Stimulated activated CD8-positive, alpha-beta memory T cell treated with anti-CD3 and anti-CD28 coated beads, Interleukin-15, amount 100 ng/mL, for 1 hour (primary cell): Measurements from ENCODE around the gene CYLD.

Experiments used
- DNase-seq: peaks from one replicate; pipeline ENCODE4 v3.0.0-alpha.2; 2020; ENCODE audit warnings: low read depth

The CYLD gene

DNA sequence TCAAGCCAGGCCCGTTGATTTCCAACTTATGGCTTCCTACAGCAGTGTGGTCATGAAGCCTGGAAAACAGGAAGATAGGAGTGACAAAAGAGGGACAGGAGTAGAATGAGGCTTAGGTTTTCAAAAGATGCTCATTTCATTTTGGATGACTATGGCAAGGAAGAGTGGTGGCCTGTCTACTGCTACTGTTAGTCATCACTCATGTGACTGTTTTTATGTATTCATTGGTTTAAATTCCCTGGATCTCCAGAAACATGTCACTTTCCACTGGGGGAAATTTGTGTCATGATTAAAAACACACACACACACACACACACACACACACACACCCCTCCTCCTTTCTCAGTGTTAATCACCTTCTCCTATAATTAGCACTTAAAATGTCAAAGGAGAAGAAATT is 1.1 kb upstream of the CYLD start:
- DNase-seq: no peak

DNA sequence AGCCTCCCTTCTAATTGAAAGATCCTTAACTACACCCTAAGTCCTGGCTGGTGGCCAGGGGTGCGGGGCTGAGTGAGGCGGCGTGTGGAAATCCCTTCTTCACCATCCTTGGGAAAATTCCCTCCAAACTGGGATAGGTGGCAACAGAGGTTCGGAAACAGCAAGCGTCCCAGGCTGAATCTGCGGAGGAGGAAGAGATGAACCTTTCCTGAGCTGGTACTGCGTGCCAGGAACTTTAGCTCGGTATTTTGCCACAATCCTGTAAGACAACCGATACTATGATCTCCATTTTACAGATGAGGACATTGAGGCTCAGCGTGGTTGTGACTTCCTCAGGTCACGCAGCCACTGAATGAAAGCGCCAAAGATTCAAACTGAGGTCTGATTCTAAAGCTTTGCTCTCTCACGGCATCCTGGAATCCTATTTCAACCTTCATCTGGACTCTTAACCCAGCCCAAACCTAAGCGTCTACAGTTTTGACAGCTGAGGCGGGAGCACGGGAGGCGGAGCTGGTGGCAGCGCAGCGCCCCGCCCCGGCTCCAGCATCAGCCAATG is 583 bp upstream of the CYLD start:
- no peak for DNase-seq

DNA sequence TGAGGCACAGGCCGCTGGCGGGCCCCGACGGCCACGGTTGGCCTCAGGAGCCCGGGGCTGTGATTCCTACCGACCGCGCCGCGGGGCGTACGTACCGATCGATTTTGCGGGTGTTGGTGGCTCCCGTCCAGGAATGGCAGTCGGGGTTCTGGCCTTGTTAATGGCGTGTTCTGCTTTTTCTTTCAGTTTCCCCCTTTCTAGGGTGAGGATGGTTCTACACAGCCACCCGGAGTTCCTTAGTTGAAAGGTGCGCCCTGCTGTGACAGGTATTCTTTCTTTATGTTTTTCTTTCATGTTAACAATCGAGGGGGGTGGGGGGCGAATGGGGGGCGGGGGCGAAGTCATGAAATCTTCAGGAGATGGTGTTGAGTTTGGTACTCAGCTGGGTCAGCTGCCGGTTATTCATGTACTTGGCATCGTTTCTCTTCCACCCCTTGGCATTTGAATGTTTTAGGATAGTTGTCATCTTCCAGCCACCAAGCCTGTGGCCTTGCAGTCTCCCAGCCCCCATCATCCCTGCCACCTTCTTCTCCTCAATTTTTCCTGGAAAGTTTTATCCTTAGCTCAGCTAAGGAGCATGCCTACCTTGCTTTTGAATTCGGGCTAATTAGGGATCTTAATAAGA is 802 bp downstream of the CYLD start:
- no peak for DNase-seq

DNA sequence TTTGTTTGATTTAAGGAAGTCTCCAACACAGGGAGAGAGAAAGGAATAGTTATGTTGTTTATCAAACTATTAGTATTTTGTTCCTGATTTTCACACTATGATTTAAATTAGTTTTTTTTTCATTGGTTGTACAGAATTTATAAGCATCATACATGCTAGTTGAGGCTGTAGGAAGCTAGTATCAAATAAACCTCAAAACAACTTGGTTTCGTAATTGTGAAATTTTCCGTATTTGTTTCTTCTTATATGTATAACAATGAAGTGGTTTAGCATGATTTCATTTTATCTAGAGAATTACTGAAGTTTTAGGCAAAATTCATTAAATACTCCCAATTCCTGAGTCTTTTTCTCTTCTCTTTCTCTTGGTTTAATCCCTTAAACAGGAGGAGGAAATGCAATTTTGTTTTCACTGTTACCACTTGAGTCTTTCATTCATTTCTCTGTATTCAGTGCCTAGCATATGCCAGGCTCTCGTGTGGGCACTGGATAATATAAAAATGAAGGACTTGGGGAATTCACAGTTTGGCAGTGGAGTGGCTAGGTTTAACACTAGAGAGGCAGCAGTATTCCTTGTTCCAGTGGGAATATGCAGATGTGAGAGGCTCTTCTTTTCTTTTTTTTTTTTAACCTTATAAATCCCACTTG is 1.8 kb downstream of the CYLD start:
- no peak for DNase-seq

DNA sequence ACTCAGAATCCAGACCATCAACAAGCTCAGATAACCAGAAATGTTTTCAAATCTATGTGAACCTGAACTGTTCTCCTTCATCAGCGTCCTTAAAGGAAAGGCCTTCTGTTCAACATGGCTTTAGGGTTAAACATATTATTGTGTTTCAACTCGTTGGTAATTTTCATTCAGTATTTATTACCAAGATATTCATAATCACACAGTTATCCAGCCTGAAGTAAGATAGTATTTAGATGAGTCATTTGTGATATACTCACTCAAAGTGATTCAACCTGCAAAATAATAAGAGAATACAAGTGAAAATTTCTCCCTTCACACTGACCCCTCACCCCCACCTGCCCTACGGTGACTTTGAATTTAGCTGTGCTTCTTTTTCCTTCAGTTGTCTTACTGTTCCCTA is 3.0 kb downstream of the CYLD start:
- no peak for DNase-seq

DNA sequence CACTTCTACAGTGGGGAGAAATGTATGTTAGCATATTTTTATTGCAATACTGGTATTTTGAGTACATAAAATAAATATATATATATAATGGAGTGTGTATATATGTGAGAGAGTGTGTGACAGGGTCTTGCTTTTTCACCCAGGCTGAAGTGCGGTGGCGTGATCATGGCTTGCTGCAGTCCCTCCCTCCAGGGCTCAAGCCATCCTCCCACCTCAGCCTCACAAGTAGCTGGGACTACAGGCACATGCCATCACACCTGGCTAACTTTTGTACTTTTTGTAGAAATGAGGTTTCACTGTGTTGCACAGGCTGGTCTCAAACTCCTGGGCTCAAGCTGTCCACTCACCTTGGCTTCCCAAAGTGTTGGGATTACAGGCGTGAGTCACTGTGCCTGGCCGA is 4.1 kb downstream of the CYLD start:
- no peak for DNase-seq

DNA sequence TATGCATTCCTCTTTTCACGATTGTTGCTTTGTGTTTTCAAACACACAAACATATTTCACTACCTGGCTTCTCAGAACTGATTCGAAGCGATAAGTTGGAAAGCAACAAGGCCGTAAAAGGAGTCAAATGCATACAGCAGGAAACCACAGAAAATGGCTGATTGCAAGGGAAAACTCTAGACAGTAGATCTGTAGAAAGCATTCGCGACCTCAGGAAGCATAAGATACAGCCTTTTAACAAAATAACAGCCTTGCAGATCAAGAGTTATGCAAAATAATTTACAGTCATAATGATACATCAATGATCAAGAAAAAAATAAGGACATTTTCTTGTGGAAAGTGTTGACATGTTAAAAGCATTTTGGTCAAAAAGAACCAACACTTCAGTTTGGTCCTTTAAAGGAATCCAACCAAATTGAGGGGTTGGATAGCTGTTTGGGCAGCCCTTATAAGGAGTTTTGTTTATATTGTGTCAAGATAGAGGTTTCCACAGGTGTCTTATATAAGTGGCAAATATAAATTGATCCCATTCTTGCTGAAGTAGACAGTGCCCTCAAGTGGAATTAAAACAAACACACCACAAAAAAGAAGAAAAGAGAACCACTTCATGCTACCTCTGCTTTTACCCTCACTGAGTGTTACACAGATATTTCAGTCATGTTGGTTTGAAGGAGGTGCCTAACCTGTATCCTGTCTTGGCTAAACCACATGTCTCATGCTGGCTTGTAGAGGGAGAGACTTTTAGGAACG is 5.5 kb downstream of the CYLD start:
- no peak for DNase-seq

DNA sequence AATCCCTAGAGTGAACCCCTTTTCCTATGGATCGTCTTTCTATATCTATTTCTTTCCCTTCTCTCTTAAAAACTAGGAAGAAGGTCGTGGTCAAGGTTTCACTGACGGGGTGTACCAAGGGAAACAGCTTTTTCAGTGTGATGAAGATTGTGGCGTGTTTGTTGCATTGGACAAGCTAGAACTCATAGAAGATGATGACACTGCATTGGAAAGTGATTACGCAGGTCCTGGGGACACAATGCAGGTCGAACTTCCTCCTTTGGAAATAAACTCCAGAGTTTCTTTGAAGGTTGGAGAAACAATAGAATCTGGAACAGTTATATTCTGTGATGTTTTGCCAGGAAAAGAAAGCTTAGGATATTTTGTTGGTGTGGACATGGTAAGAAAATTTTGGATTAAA is 9.6 kb downstream of the CYLD start:
- DNase-seq: no peak

DNA sequence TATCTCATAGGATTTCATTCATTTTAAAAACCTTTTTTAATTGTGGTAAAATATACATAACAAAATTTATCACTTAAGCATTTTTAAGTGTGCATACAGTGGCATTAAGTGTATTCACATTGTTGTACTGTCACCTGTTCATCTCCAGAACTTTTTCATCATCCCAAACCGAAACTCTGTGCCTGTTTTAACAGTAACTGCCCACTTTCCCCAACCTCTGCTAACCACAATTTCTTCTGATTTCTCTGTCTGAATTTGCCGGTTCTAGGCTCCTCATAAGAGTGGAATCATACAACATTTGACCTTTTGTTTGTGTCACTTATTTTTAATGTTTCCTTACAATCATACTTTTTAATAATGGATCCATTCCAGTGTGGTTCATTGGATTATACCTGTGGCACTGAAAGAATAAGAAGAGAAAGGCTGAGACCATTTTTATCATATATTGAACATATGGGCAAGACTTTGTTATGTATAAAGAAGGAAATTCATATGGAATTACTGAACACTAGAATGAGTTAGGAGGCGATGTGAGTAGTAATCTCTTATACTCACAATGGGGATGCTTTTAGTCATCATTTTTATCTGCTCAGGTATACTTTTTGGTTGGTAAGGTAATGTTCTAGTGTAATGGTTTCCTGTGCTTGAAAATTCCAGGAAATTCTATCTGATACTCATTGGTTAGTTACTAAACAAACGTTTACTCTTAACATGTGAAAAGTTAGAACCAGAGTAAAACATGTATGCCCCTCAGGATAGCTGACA is 10.8 kb downstream of the CYLD start:
- no peak for DNase-seq

DNA sequence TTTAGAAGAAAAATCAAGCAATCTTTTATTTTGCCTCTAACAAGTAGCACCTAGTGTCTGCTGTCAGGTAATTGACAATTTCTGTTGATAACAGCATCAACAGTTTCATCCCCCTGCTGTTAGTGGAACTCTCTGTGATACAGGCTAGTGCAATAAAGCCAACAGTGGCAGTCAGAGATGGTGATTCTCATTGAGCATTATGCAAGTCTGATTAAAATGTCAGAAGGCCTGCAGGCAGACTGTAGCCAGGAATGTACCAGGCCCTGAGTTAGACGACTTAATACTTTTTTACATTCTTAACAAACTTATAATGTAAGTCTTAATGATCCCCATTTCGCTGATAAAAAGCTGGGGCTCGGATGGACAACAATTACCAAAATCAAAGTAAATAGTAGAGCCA is 14.6 kb downstream of the CYLD start:
- DNase-seq: no peak

DNA sequence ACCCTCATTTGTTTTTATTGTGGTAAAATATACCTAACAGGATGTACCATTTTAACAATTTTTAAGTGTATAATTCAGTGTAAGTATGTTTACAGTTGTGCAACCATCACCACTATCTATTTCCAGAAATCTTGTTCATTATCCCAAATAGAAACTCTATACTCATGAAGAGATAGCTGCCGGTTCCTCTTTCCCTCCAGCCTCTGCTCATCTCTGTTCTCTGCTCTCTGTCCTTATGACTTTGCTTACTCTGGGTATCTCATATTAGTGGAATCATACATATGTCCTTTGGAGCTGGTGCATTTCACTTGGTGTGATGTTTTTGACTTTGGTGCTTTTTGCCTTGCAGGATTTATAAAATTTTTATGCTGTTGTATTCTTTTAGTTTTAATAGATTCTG is 19.4 kb downstream of the CYLD start:
- no peak for DNase-seq

DNA sequence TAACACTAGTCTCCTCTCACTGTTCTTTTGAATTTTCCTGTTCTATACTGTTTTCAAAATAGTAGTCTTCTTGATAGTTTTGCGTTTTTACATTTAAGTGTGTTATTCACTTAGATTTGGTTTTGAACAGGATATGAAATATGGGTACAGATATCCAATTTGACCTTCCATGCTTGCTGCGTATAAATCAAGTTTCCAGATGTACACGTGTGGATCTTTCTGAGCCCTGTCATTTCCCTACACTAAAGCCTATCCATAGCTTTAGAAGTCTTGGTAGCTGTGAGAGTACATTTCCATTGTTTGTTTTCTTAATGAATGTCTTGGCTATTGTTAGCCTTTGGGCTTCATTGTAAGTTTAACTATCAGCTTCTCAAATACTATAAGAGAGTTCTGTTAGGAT is 20.4 kb downstream of the CYLD start:
- DNase-seq: no peak

DNA sequence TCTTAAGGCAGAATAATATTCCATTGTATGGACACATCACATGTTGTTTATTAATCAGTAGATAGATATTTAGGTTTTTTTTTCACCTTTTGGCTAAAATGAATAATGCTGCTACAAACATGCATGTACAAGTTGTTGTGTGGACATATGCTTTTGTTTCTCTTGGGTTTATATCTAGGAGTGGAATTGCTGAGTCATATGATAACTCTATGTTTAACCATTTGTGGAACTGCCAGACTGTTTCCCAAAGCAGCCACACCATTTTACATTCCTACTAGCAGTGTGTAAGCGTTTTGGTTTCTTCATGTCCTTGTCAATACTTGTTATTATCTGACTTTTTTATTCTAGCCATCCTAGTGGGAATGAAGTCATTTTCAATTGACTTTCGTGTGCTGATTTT is 21.3 kb downstream of the CYLD start:
- DNase-seq: no peak

DNA sequence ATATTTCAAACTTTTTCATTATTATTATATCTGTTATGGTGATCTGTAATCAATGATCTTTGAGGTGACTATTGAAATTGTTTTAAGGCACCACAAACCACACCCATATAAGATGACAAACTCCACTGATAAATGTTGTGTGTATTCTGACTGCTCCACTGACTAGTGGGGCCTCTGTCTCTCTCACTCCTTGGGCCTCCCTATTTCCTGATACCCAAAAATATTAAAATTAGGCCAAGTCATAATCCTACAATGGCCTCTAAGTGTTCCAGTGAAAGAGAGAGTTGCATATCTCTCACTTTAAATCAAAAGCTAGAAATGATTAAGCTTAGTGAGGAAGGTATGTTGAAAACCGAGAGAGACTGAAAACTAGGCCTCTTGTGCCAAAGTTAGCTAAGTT is 23.4 kb downstream of the CYLD start:
- no peak for DNase-seq

DNA sequence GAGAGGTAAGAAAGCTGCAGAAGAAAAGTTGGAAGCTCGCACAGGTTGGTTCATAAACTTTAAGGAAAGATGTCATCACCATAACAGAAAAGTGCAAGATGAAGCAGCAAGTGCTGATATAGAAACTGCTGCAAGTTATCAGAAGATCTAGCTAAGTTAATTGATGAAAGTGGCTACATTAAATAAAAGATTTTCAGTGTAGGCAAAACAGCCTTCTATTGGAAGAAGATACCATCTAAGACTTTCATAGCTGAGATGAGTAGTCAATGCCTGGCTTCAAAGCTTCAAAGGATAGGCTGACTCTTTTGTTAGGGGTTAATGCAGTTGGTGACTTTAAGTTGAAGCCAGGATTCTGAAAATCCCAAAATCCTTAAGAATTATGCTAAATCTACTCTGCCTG is 24.0 kb downstream of the CYLD start:
- DNase-seq: no peak

DNA sequence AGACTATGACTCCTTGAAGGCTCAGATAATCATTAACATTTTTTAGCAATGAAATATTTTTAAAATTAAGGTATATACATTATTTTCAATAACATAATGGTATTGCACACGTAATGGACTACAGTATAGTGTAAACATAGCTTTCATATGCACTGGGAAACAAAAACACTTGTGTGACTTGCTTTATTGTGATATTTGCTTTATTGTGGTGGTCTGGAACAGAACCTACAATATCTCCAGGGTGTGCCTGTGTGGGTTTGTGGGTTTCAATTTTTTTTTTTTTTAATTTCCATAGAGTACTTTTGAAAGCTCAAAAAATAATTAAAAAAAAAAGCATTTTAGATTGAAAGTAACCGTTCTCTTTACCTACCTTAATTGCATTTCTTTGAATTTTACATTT is 25.3 kb downstream of the CYLD start:
- no peak for DNase-seq

DNA sequence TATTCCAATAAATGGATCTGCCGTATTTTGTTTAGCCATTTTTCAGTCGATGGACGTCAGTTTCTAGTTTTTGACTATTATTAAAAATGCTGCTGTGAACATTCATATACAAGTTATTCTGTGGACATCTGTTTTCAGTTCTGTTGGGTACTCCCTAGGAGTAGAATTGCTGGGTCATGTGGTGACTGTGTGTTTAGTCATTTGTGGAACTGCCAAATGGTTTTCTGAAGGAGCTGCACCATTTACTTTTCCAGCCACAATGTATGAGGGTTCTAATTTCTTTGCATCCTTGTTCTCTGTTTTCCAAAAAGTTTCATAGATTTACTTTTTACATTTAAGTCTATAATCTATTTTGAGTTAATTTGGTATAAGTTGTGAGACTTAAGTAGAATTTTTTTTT is 29.5 kb downstream of the CYLD start:
- no peak for DNase-seq

DNA sequence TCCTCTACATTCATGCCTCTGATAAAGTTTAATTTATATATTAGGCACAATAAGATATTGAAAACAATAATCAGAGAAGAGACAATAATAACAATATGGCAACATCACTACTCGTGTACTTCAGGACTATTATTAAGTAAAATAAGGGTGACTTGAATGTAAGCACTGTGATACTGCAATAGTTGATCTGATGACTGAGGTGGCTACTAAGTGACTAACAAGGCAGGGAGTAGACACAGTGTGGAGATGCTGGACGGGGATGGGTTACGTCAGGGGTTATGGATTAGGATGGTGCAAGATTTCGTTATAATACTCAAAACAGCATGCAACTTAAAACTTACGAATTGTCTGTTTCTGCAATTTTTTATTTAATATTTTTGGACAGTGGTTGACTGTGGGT is 32.5 kb downstream of the CYLD start:
- DNase-seq: no peak

DNA sequence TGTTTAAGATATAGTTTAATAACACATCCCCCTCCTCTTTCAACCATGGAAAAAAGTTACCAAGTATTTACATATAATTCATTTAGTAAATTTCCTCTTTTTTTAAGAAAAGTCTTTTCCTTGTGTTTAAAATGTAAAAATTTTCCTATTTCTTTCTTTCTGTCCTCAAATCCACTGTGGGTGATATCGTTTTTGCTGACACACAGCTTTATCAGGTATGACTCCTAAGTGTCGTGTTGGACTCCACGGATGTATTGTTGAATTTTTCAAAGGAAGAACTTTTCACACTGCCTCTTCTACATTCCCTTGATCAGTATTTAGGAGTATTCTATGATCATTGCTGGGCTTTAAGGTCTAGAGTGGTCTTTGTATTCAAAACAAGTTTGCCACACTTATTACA is 33.1 kb downstream of the CYLD start:
- DNase-seq: no peak

DNA sequence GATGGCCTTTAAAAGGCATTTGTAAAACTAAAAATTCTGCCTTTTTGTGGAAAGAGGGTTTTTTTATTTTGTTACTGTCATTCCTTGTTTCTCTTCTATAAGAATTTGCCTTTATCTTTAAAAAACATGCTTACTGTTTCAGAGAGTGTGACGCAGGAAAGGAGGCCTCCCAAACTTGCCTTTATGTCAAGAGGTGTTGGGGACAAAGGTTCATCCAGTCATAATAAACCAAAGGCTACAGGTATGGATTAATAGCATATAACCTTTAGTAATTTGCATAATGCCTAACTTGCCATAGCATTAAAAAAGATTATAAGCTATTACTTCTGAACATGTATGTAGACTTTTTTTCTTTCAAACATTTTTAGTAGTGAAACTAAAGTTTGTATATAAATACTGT is 34.2 kb downstream of the CYLD start:
- DNase-seq: no peak

DNA sequence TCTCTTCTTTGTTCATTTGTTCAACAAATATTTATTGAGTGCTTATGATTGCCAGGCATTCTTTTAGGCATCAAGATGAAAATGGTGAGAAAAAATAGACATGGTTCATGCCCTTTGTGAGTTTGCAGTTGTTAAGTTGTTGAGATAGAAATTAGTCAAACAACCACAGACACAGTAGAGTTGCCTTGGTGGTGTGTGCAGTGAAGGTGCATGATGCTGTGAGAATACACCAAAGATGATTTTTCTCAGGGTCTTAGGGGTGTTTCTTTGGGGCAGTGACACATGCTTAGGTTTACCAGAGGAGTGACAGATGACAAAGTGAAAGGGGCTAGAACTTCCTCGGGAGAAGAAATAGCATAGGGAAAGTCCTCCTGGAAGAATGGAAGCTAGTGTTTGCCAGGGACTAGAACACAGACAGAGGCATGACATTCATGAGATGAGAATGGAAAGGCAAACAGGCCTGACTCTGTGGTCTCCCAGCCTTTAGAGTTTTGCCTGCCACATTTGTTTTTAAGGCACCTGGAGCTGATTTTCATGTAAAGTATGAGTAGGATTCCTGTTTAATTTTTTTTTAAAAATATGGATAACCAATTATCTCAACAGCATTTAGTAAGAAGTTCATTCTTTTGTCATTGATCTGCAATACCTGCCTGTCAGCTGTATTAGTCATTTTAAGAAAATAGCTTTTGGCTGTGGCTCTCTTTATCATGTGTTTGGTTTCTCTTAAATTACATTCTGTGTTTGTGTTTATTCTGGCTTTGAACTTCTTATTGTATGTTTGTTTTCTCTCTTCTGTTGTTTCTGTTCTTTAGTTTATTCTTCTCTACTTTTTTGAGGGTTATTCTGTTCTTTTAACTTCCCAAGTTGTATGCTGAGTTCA is 36.6 kb downstream of the CYLD start:
- DNase-seq: no peak

DNA sequence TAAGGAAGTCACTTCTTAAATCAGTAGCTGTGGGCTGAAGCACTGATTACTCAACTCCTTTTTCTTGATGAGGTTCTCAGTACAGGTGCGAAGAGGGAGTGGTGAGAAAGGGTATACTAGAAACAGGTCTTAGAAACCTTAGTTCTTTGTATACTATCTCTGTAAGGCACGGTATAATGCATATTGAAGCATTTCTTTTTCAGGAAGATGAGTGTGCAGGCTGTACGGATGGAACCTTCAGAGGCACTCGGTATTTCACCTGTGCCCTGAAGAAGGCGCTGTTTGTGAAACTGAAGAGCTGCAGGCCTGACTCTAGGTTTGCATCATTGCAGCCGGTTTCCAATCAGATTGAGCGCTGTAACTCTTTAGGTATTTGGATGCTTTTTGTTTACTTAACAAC is 39.2 kb downstream of the CYLD start:
- no peak for DNase-seq
